Chondrocyte (in vitro differentiated cells): Measurements from ENCODE around the gene NOSTRIN. TPM values are rescaled to one million over a fixed set of nuclear protein-coding genes. Genes with fewer than 3 reads are reported as not detected.

ENCODE experiments used
- DNase-seq: peaks from one replicate; pipeline ENCODE4 v3.0.0; 2021; ENCODE audit warnings: mixed read lengths, low spot score
- H3K27ac Mint-ChIP-seq: one replicate; pipeline ENCODE4 v1.8.0; 2021; ENCODE audit warnings: mild to moderate bottlenecking, moderate library complexity, mixed read lengths; ENCODE audit not compliant: unreplicated experiment
- H3K27me3 Mint-ChIP-seq: 2 replicates; pipeline ENCODE4 v1.8.0; 2021; ENCODE audit warnings: low read depth, mixed read lengths
- H3K36me3 Mint-ChIP-seq: 2 replicates; pipeline ENCODE4 v1.8.0; 2021; ENCODE audit warnings: low read depth, mixed read lengths
- H3K4me1 Mint-ChIP-seq: 2 replicates; pipeline ENCODE4 v1.8.0; 2021; ENCODE audit warnings: low read depth, mild to moderate bottlenecking, mixed read lengths
- H3K4me3 Mint-ChIP-seq: one replicate; pipeline ENCODE4 v1.8.0; 2021; ENCODE audit warnings: mild to moderate bottlenecking, moderate library complexity, mixed read lengths; ENCODE audit not compliant: unreplicated experiment
- H3K9me3 Mint-ChIP-seq: 2 replicates; pipeline ENCODE4 v1.8.0; 2021; ENCODE audit warnings: low read depth, mixed read lengths
- total RNA-seq: library from RNA; stranded (reverse); gene quantifications from 3 replicates; pipeline ENCODE4 v1.2.1, GENCODE V29; 2021
- TF ChIP-seq, protein P1 (sequence below): fragments of 200-600 bp; sonication (generic); IDR thresholded peaks from 2 replicates; pipeline ENCODE4 v1.5.0; 2021; ENCODE audit warnings: antibody characterized with exemption, mild to moderate bottlenecking, moderate library complexity

NOSTRIN gene
- total RNA-seq, 1 donor from 2014 or later: 0.27 TPM

DNA sequence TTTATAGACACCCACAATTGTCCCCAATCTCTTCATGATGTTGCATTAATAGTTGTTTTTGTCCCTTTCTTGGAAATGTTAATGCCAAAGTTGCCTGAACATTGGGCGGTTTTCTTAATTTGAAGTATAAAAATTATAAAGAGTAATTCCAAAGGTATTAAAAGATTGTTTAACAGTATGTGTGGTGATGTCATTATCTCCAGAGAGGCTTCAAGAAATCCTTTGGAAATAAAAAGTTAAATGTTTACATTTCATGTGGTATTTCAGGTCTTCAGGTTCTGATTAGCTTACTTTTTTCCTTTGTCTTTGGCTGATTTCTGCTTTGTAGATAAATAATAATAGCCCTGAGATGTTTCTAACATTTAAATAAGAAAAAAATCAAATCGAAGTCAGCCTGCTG is 29.3 kb upstream of the NOSTRIN start:
- no peak overlapping the region for H3K27ac Mint-ChIP-seq
- no peaks in the 10 kb centered on the region for H3K27me3 Mint-ChIP-seq
- TF ChIP-seq, protein P1, sequence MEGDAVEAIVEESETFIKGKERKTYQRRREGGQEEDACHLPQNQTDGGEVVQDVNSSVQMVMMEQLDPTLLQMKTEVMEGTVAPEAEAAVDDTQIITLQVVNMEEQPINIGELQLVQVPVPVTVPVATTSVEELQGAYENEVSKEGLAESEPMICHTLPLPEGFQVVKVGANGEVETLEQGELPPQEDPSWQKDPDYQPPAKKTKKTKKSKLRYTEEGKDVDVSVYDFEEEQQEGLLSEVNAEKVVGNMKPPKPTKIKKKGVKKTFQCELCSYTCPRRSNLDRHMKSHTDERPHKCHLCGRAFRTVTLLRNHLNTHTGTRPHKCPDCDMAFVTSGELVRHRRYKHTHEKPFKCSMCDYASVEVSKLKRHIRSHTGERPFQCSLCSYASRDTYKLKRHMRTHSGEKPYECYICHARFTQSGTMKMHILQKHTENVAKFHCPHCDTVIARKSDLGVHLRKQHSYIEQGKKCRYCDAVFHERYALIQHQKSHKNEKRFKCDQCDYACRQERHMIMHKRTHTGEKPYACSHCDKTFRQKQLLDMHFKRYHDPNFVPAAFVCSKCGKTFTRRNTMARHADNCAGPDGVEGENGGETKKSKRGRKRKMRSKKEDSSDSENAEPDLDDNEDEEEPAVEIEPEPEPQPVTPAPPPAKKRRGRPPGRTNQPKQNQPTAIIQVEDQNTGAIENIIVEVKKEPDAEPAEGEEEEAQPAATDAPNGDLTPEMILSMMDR: no peak
- no peak overlapping the region for H3K4me3 Mint-ChIP-seq
- peaks cover 14% of the 10 kb centered on the region for H3K36me3 Mint-ChIP-seq
- DNase-seq: no peak
- H3K9me3 Mint-ChIP-seq: peaks cover 6% of the 10 kb centered on the region
- peaks cover 3% of the 10 kb centered on the region for H3K4me1 Mint-ChIP-seq

DNA sequence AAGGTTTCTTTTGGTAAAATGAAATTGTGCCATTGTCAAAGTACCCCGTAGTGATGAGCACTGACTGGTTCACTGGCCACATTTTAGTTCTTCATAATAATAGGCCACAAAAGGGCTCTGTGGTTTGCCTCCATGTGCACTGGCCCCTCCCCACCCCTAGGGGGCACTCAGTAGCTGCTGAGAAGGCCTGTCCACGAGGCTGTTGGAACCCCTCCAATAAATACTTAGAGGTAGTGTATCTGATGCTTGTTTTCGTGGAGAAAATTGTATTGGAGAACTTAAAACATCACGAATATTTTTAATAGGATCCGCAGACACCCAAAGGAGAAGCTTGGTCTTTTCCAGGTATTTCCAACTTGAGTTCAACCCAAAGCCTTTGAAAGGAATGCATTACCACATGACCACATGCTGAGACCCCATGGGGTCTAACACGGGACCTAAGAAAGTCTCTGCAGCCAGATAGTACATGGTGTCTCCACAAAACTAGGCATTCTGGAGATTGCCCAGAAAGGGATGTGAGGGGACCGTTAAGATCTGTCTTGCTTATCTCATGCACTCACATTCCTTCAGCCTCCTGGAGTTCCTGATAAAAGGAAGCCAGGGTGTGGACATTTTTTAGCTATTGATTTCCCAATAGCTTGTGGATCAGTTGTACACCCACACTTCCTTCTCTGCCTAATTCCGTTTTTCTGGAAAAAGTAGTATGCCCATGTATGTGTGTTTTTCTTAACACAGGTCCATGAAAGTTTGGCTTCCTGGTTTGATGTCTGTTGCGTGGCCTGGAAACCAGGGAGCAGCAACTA is 28.5 kb upstream of the NOSTRIN start:
- Mint-ChIP-seq H3K36me3 (peaks cover 14% of the 10 kb centered on the region), H3K9me3 (peaks cover 6% of the 10 kb centered on the region), H3K27ac (no peak overlapping the region), H3K27me3 (no peaks in the 10 kb centered on the region), H3K4me3 (no peak overlapping the region), H3K4me1 (peaks cover 3% of the 10 kb centered on the region)
- no peak for DNase-seq
- TF ChIP-seq, protein P1: peak; percentile 76

GRCh38 chr2:168775837-168776236 is 26.6 kb upstream of the NOSTRIN start:
- Mint-ChIP-seq H3K4me1 (peaks cover 10% of the 10 kb centered on the region), H3K36me3 (peaks cover 10% of the 10 kb centered on the region), H3K9me3 (peaks cover 6% of the 10 kb centered on the region), H3K27ac (no peak overlapping the region), H3K4me3 (no peak overlapping the region), H3K27me3 (no peaks in the 10 kb centered on the region)
- TF ChIP-seq, protein P1: no peak
- no peak for DNase-seq

GRCh38 chr2:168780669-168781071 is 21.8 kb upstream of the NOSTRIN start:
- Mint-ChIP-seq H3K9me3 (peaks cover 3% of the 10 kb centered on the region), H3K4me1 (peaks cover 7% of the 10 kb centered on the region), H3K36me3 (peaks cover 6% of the 10 kb centered on the region), H3K27me3 (no peaks in the 10 kb centered on the region), H3K4me3 (no peak overlapping the region), H3K27ac (no peak overlapping the region)
- TF ChIP-seq, protein P1: no peak
- no peak for DNase-seq

DNA sequence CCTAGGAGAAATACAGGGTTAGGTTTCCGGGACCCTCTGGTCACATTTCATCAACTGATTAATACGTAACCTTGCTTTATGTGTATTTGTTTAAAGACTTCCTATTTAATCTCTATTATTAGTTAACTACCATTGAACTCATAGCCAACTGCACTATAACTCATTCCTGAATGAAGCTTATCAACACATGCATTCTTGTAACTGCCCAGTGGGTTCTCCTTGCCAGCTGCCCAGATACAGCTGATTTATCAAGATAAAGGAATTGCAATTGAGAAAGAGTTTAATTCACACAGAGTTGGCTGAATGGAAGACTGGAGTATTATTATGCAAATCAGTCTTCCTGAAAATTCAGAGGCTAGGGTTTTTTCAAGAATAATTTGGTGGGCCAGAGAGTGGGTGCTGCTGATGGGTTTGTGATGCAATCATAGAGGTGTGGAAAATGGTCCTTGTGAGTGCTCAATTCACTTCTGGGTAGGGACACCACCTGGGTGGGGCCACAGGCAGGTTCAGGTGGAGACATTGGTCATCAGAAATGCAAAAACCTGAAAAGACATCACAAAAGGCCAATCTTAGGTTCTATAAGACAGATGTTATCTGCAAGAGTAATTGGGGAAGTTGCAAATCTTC is 21.1 kb upstream of the NOSTRIN start:
- H3K9me3 Mint-ChIP-seq: no peaks in the 10 kb centered on the region
- TF ChIP-seq, protein P1: no peak
- peaks cover 2% of the 10 kb centered on the region for H3K36me3 Mint-ChIP-seq
- peaks cover 7% of the 10 kb centered on the region for H3K4me1 Mint-ChIP-seq
- no peak overlapping the region for H3K27ac Mint-ChIP-seq
- H3K4me3 Mint-ChIP-seq: no peak overlapping the region
- DNase-seq: no peak
- no peaks in the 10 kb centered on the region for H3K27me3 Mint-ChIP-seq
